ENCODE results near the gene GPR107. TPM values are rescaled to one million over a fixed set of nuclear protein-coding genes. Genes with fewer than 3 reads are reported as not detected.

GPR107 gene
- total and polyA plus RNA-seq, 2 experiments from 2014 or later, result 6.2 to 30.7 TPM

- Mint-ChIP-seq H3K4me1 (peaks cover 37% of the 10 kb centered on the region), H3K9me3 (peaks cover 2% of the 10 kb centered on the region; the same call in 1 of the 3 replicates), H3K27me3 (ENCODE audit: insufficient read depth, low read depth, poor library complexity) (peaks cover 24% of the 10 kb centered on the region), H3K36me3 (ENCODE audit: low read depth) (peaks cover 4% of the 10 kb centered on the region; the same call in 2 of the 3 replicates), H3K4me3 (peak within 1 kb of the TSS; percentile 96), H3K27ac (peak within 1 kb of the TSS; percentile 75)
- H3F3A ChIP-seq (replicated peaks; ENCODE audit: low read depth), result peaks cover 11% of the 10 kb centered on the region
- peak within 1 kb of the TSS; percentile 93; the same call in 1 of the 2 replicates for H2AFZ ChIP-seq
- H3K9me2 ChIP-seq (ENCODE audit: insufficient read depth), result no peaks in the 10 kb centered on the region
- H4K20me1 ChIP-seq (replicated peaks; ENCODE audit: insufficient read depth), result peaks cover 19% of the 10 kb centered on the region
- 0 out of 2 replicates have a peak within 1 kb of the TSS, but pooled peaks have one; percentile 26 for H3K27ac ChIP-seq (ENCODE audit: low read depth)
- peak within 1 kb of the TSS; percentile 95 for H3K4me3 ChIP-seq
- peaks cover 9% of the 10 kb centered on the region for H3K4me1 ChIP-seq (ENCODE audit: insufficient read depth)
- H3K79me2 ChIP-seq (replicated peaks; ENCODE audit: insufficient read depth), result peaks cover 35% of the 10 kb centered on the region
- TF ChIP-seq POLR2AphosphoS5 (IDR thresholded peaks at IDR 0.05; ENCODE audit: low read depth) (peak; percentile 70), STAT1 (IDR thresholded peaks at IDR 0.05; ENCODE audit: unreplicated experiment) (no peak)
- peak within 1 kb of the TSS; percentile 94 for H3K4me2 ChIP-seq
- no peaks in the 10 kb centered on the region for H3K36me3 ChIP-seq (ENCODE audit: insufficient read depth)
- ATAC-seq (peak; percentile 75), DNase-seq (ENCODE audit: low spot score) (peak; percentile 88)
- H3K27me3 ChIP-seq (ENCODE audit: insufficient read depth), result peaks cover 37% of the 10 kb centered on the region
Measured at GRCh38 chr9:130042885-130043653, 10.6 kb upstream of the GPR107 start, which contains the start of gene FNBP1. FNBP1 (minus strand) TSS chr9:130043189; CDS start chr9:130042975, 214 bp downstream.

DNA sequence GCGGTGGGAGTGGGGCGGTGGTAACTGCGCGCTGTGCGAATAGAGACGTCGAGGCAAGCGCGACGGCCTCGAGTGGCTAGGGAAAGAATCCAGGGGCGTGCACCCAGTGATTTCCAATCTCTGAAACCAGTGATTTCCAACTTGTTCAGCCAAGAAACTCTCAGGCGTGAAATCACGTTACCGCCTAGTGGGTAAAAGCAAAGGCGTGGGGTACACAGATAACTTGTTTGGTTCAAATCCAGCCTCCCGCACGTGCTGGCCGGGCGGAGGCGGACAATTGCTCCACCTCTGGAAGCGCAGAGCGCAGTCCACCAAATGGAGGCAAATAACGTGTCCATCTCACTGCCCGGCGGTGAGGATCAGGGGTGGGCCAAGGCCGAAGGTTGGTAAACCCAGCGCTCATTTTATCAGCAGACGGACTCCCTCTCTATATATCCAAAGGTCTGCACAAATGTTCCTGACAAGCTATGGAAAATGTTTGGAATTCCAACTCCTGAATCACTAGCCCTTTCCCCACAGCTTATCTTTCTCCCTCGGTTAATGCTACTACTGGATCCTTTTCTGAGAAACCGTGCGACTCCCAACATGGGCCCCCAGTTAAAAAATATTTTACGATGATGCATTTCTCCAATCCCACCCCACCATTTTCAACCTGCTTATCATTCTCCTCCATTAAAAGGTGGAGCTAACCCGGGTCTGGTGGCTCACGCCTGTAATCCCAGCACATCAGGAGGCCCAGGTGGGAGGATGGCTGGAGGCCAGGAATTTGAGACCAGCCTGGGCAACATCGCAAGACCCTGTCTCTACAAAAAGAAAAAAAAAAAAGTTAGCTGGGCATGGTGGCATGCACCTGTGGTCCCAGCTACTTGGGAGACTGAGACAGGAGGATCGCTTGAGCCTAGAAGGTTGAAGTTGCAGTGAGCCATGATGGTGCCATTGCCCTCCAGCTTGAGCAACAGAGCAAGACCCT lies 9.8 kb upstream of the GPR107 start:
- H3K27me3 Mint-ChIP-seq (ENCODE audit: insufficient read depth, low read depth, poor library complexity), result peaks cover 24% of the 10 kb centered on the region
- H3K27ac ChIP-seq (ENCODE audit: low read depth), result 0 out of 2 replicates have a peak overlapping the region, but pooled peaks have one; percentile 26
- peak; percentile 10 for ATAC-seq
- H3K4me2 ChIP-seq, result peak overlapping the region; percentile 94
- peaks cover 2% of the 10 kb centered on the region; the same call in 1 of the 3 replicates for H3K9me3 Mint-ChIP-seq
- H3K36me3 ChIP-seq (ENCODE audit: insufficient read depth), result no peaks in the 10 kb centered on the region
- H3K79me2 ChIP-seq (replicated peaks; ENCODE audit: insufficient read depth), result peaks cover 29% of the 10 kb centered on the region
- H3K27ac Mint-ChIP-seq, result no peak overlapping the region
- TF ChIP-seq STAT1 (IDR thresholded peaks at IDR 0.05; ENCODE audit: unreplicated experiment), result no peak
- TF ChIP-seq CTCF (conservative IDR thresholded peaks at IDR 0.05; ENCODE audit: low read depth in 2 of 2), result 0 out of 4 replicates have a peak, but pooled peaks of 1 of the 2 experiments have one; percentile 11
- TF ChIP-seq, protein P1, sequence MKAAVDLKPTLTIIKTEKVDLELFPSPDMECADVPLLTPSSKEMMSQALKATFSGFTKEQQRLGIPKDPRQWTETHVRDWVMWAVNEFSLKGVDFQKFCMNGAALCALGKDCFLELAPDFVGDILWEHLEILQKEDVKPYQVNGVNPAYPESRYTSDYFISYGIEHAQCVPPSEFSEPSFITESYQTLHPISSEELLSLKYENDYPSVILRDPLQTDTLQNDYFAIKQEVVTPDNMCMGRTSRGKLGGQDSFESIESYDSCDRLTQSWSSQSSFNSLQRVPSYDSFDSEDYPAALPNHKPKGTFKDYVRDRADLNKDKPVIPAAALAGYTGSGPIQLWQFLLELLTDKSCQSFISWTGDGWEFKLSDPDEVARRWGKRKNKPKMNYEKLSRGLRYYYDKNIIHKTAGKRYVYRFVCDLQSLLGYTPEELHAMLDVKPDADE (IDR thresholded peaks at IDR 0.05), result no peak
- peak overlapping the region; percentile 93; the same call in 1 of the 2 replicates for H2AFZ ChIP-seq
- peaks cover 11% of the 10 kb centered on the region for H3F3A ChIP-seq (replicated peaks; ENCODE audit: low read depth)
- DNase-seq (ENCODE audit: low spot score), result peak; percentile 62
- no peaks in the 10 kb centered on the region for H3K9me2 ChIP-seq (ENCODE audit: insufficient read depth)
- H3K4me3 Mint-ChIP-seq, result peak overlapping the region; percentile 88
- peaks cover 4% of the 10 kb centered on the region; the same call in 2 of the 3 replicates for H3K36me3 Mint-ChIP-seq (ENCODE audit: low read depth)
- peaks cover 19% of the 10 kb centered on the region for H4K20me1 ChIP-seq (replicated peaks; ENCODE audit: insufficient read depth)
- peaks cover 36% of the 10 kb centered on the region for H3K4me1 Mint-ChIP-seq
- peaks cover 10% of the 10 kb centered on the region for H3K4me1 ChIP-seq (ENCODE audit: insufficient read depth)
- peaks cover 37% of the 10 kb centered on the region for H3K27me3 ChIP-seq (ENCODE audit: insufficient read depth)
- peak overlapping the region; percentile 95 for H3K4me3 ChIP-seq

Data from GM23338 (cell line).